HepG2 (cell line): ENCODE measurements around the gene MKRN2OS. TPM values are rescaled to one million over a fixed set of nuclear protein-coding genes. Genes with fewer than 3 reads are reported as not detected.
A peak's percentile ranks its signal among the peaks of the same experiment; 100 is the strongest.

Source experiments
- ATAC-seq: fragments of 200-7000 bp; cut with Tn5 transposase; 3 replicates; pipeline ENCODE4 v1.9.1; 2020; ENCODE audit warnings: mild to moderate bottlenecking, moderate library complexity
- BruUV-seq: library from RNA; stranded (reverse); fragments of 400-500 nt; replicated peaks from 2 replicates; lab custom pipeline; 2021; lab: Mats Ljungman, UMichigan
- CTCF ChIA-PET: fragments of 300-600 bp; formaldehyde crosslinking; extraction: SDS; loops from one replicate; lab custom pipeline; 2021; ENCODE audit warnings: low total read pairs, inconsistent platforms, low intra/inter-chr PET ratio; lab: Yijun Ruan, JAX
- POLR2A ChIA-PET: fragments of 350-600 bp; sonication (Branson Sonifier 250); formaldehyde crosslinking; loops from one replicate; lab custom pipeline; 2020; ENCODE audit warnings: antibody characterized with exemption, inconsistent platforms; lab: Yijun Ruan, JAX
- DNase-seq: peaks from one replicate; pipeline ENCODE4 v3.0.0-alpha.2; 2015; ENCODE audit warnings: low spot score
- FAIRE-seq: peaks from 3 replicates; lab custom pipeline; 2011; peaks lifted over from hg19 to GRCh38; lab: Jason Lieb, UNC
- H2AFZ ChIP-seq: one replicate; pipeline ENCODE4 v1.6.1; 2011; ENCODE audit warnings: low read length, inconsistent platforms
- H3K27ac ChIP-seq: fragments of 300-600 bp; 3 replicates; pipeline ENCODE4 v1.8.0; 2011; ENCODE audit warnings: mixed run types, mild to moderate bottlenecking, mixed read lengths, low read length, inconsistent platforms; ENCODE audit not compliant: insufficient read depth; ENCODE audit errors: extremely low read length
- H3K27me3 ChIP-seq, 2 experiments: fragments of 200-600 bp in 1 of 2; 2 replicates in 1 of 2; 3 replicates in 1 of 2; pipeline versions ENCODE4 v1.6.0 to v1.8.0; 2011; ENCODE audit warnings: low read length in 2 of 2, mild to moderate bottlenecking in 2 of 2, moderate library complexity in 2 of 2, inconsistent platforms in 1 of 2; ENCODE audit not compliant: insufficient read depth in 2 of 2, control insufficient read depth in 1 of 2
- H3K36me3 ChIP-seq, 2 experiments: fragments of 200-600 bp in 1 of 2; replicated peaks in 1 of 2; 2 replicates in 1 of 2; 3 replicates in 1 of 2; pipeline versions ENCODE4 v1.5.1 to v1.8.0; 2011; ENCODE audit warnings: low read length in 2 of 2, inconsistent platforms in 1 of 2; ENCODE audit not compliant: insufficient read depth in 2 of 2, control insufficient read depth in 1 of 2
- H3K4me1 ChIP-seq: 2 replicates; pipeline ENCODE4 v1.5.1; 2012; ENCODE audit warnings: low read length, inconsistent platforms; ENCODE audit not compliant: insufficient read depth
- H3K4me2 ChIP-seq: 2 replicates; pipeline ENCODE4 v1.6.0; 2011; ENCODE audit warnings: low read depth, low read length, inconsistent platforms
- H3K4me3 ChIP-seq, 3 experiments: fragments of 200-600 bp in 1 of 3; sonication (generic), shearing (Covaris generic) in 1 of 3; replicated peaks in 1 of 3; 2 replicates each; pipeline ENCODE4 v1.5.1; 2011 to 2016; ENCODE audit warnings: low read length in 3 of 3, inconsistent platforms in 2 of 3, low read depth in 2 of 3, mild to moderate bottlenecking in 2 of 3, control low read depth in 1 of 3, mixed read lengths in 1 of 3; ENCODE audit not compliant: insufficient read depth in 1 of 3
- H3K79me2 ChIP-seq: one replicate; pipeline ENCODE4 v1.6.1; 2011; ENCODE audit warnings: low read length, inconsistent platforms; ENCODE audit not compliant: insufficient read depth
- H3K9ac ChIP-seq: 2 replicates; pipeline ENCODE4 v1.6.0; 2011; ENCODE audit warnings: mild to moderate bottlenecking, low read depth, low read length, inconsistent platforms; ENCODE audit not compliant: insufficient read depth
- H3K9me3 ChIP-seq: 2 replicates; pipeline ENCODE4 v1.5.1; 2012; ENCODE audit warnings: mild to moderate bottlenecking, low read length
- H4K20me1 ChIP-seq: 2 replicates; pipeline ENCODE4 v1.6.0; 2011; ENCODE audit warnings: inconsistent platforms, mild to moderate bottlenecking, low read length, moderate library complexity; ENCODE audit not compliant: insufficient read depth
- BRF2 ChIP-seq: sonication (generic); formaldehyde crosslinking; IDR thresholded peaks from 2 replicates; pipeline ENCODE4 v1.8.1; 2022; ENCODE audit warnings: mild to moderate bottlenecking, missing genetic modification reagents
- JUNB ChIP-seq: sonication (generic); formaldehyde crosslinking; IDR thresholded peaks from 2 replicates; pipeline ENCODE4 v1.8.0; 2022; ENCODE audit warnings: missing genetic modification reagents, mild to moderate bottlenecking, borderline replicate concordance
- PAF1 ChIP-seq: IDR thresholded peaks from 2 replicates; pipeline ENCODE4 v1.6.1; 2016; ENCODE audit warnings: missing genetic modification reagents, missing compliant biosample characterization
- POLR2AphosphoS2 ChIP-seq: IDR thresholded peaks from 2 replicates; pipeline ENCODE4 v1.6.1; 2011; ENCODE audit warnings: low read depth, low read length, improper control_type of control experiment
- POLR2AphosphoS5 ChIP-seq: IDR thresholded peaks from 2 replicates; pipeline ENCODE4 v1.6.1; 2012; ENCODE audit warnings: low read depth, low read length
- RBM22 ChIP-seq: fragments of 200-400 bp; formaldehyde crosslinking; optimal IDR thresholded peaks from 2 replicates; pipeline ENCODE3; 2017; ENCODE audit warnings: mild to moderate bottlenecking, low read length, moderate library complexity
- REXO4 ChIP-seq: sonication (generic); formaldehyde crosslinking; IDR thresholded peaks from 2 replicates; pipeline ENCODE4 v1.8.0; 2022; ENCODE audit warnings: missing genetic modification reagents, mild to moderate bottlenecking, borderline replicate concordance
- SMARCC2 ChIP-seq: fragments of 450-650 bp; IDR thresholded peaks from 2 replicates; pipeline ENCODE4 v1.6.1; 2017; ENCODE audit warnings: antibody characterized with exemption, mild to moderate bottlenecking
- SRSF9 ChIP-seq: fragments of 200-400 bp; formaldehyde crosslinking; IDR thresholded peaks from 2 replicates; pipeline ENCODE4 v1.6.1; 2018; ENCODE audit warnings: borderline replicate concordance, mild to moderate bottlenecking, low read depth, low read length; ENCODE audit not compliant: insufficient read depth, poor library complexity, severe bottlenecking
- TSC22D2 ChIP-seq: sonication (generic); formaldehyde crosslinking; IDR thresholded peaks from 2 replicates; pipeline ENCODE4 v1.5.1; 2020; ENCODE audit warnings: missing genetic modification reagents, mild to moderate bottlenecking, borderline replicate concordance
- ZNF234 ChIP-seq: sonication (generic); formaldehyde crosslinking; conservative IDR thresholded peaks from 2 replicates; pipeline ENCODE4 v1.5.1; 2020; ENCODE audit warnings: mild to moderate bottlenecking, missing genetic modification reagents
- ZNF331 ChIP-seq: sonication (generic); formaldehyde crosslinking; IDR thresholded peaks from 2 replicates; pipeline ENCODE4 v1.4.0; 2020; ENCODE audit warnings: missing genetic modification reagents
- ZNF580 ChIP-seq: IDR thresholded peaks from 2 replicates; pipeline ENCODE4 v1.6.1; 2016; ENCODE audit warnings: low read depth, borderline replicate concordance
- WGBS: methylation state at CpG from one replicate; pipeline ENCODE4 v1.1.6; 2017; ENCODE audit warnings: low lambda C conversion rate; 5-methylcytosine and 5-hydroxymethylcytosine counted together
- in situ Hi-C: cut with HindIII; loops from 2 replicates; pipeline ENCODE4 v1.10.0; 2017; ENCODE audit warnings: low pct_unique_long_range_greater_than_20kb; ENCODE audit not compliant: extremely low pct_ligation_motif_present
- intact Hi-C: fragments of 100-400 bp; cut with micrococcal nuclease; formaldehyde crosslinking; loops from one replicate; pipeline ENCODE4 v1.10.0; 2022; ENCODE audit not compliant: unreplicated experiment
- polyA plus RNA-seq, 8 experiments: library from polyadenylated mRNA; depleted of rRNA in 3 of 8; stranded (reverse) in 7 of 8; unstranded in 1 of 8; fragments of >200 nt; fragmentation: Illumina TruSeq in 4 of 8; extraction: Trizol in 4 of 8; gene quantifications; 2 replicates each; pipeline versions ENCODE4 v1.2.1 to v1.2.3, GENCODE V29; 2011 to 2016; ENCODE audit warnings: low read depth in 4 of 8, missing spikeins in 1 of 8, mixed read lengths in 1 of 8; ENCODE audit not compliant: insufficient read depth in 1 of 8
- total RNA-seq, 5 experiments: library from RNA; depleted of rRNA; stranded (reverse); fragments of >200 nt; fragmentation: Illumina TruSeq; extraction: Trizol; gene quantifications; 2 replicates each; pipeline ENCODE4 v1.2.3, GENCODE V29; 2016; ENCODE audit warnings: low read depth in 1 of 5

Gene MKRN2OS
- total and polyA plus RNA-seq, 2 of the 13 experiments (the other 11 are each of a cell fraction or from before 2014, with no cell fraction given) = not detected

- Histone ChIP-seq H3K27ac (no peak overlapping the region), H3K9me3 (no peaks in the 10 kb centered on the region), H3K4me1 (no peaks in the 10 kb centered on the region), H3K27me3 (no peaks in the 10 kb centered on the region), H3K9ac (no peak overlapping the region), H3K4me3 (no peak overlapping the region), H3K79me2 (no peaks in the 10 kb centered on the region), H3K36me3 (peaks cover 47 to 87% of the 10 kb centered on the region in 2 experiments), H4K20me1 (0 out of 2 replicates have a peak, but pooled peaks cover 4% of the 10 kb centered on the region), H2AFZ (no peak overlapping the region), H3K4me2 (no peak overlapping the region)
- TSS peak; percentile 7 for BruUV-seq
- ATAC-seq (no peak), DNase-seq (no peak), FAIRE-seq (no peak)
- POLR2A ChIA-PET = no interaction called here
- TF ChIP-seq ZNF580 (CRISPR knock-in tag) = no peak
- no peak for TF ChIP-seq JUNB (CRISPR knock-in tag)
- TF ChIP-seq ZNF331 (CRISPR knock-in tag) = no peak
- no peak for TF ChIP-seq BRF2 (CRISPR knock-in tag)
- no peak for TF ChIP-seq TSC22D2
- no peak for TF ChIP-seq ZNF234
- no peak for TF ChIP-seq SMARCC2
- TF ChIP-seq POLR2AphosphoS2 = 0 out of 2 replicates have a peak, but pooled peaks have one; percentile 6
- CTCF ChIA-PET = no interaction called here
- intact Hi-C loops = no loop called here
- WGBS = 91% methylated on average over 5 of the region's 5 CpGs
- in situ Hi-C loops = no loop called here
These were observed 40.7 kb upstream of the MKRN2OS start for GRCh38 chr3:12585970-12586369.

- in situ Hi-C loops (no loop called here), intact Hi-C loops (no loop called here)
- Histone ChIP-seq H3K36me3 (peaks cover 45 to 85% of the 10 kb centered on the region in 2 experiments), H3K27me3 (no peaks in the 10 kb centered on the region), H3K27ac (no peak overlapping the region), H3K4me2 (no peak overlapping the region), H3K4me3 (no peak overlapping the region), H2AFZ (no peak overlapping the region), H3K79me2 (no peaks in the 10 kb centered on the region), H3K9ac (no peak overlapping the region), H4K20me1 (0 out of 2 replicates have a peak, but pooled peaks cover 4% of the 10 kb centered on the region), H3K4me1 (no peaks in the 10 kb centered on the region), H3K9me3 (no peaks in the 10 kb centered on the region)
- CTCF ChIA-PET = no interaction called here
- no peak for FAIRE-seq
- DNase-seq = no peak
- POLR2A ChIA-PET = no interaction called here
- ATAC-seq = no peak
- WGBS = 100% methylated on average over 3 of the region's 3 CpGs
- no peak for TF ChIP-seq SRSF9
- no peak for TF ChIP-seq REXO4 (CRISPR knock-in tag)
- peak; percentile 67 for TF ChIP-seq RBM22
- TF ChIP-seq PAF1 (CRISPR knock-in tag) = 0 out of 2 replicates have a peak, but pooled peaks have one; percentile 20
- 0 out of 2 replicates have a peak, but pooled peaks have one; percentile 9 for TF ChIP-seq POLR2AphosphoS2
- peak; percentile 7; the same call in 1 of the 2 replicates for TF ChIP-seq POLR2AphosphoS5
- BruUV-seq = no TSS peak
These were observed 39.9 kb upstream of the MKRN2OS start for GRCh38 chr3:12585181-12585580.
